Central memory CD8-positive, alpha-beta T cell (primary cell): Measurements from ENCODE around the gene SHF.

Experiments used
- ATAC-seq: fragments of 150-1000 bp; cut with Tn5 transposase; replicated peaks from 2 replicates; pipeline ENCODE4 v1.10.0; 2022; ENCODE audit warnings: mild to moderate bottlenecking, moderate FRiP score, moderate number of reproducible peaks; ENCODE audit not compliant: poor library complexity, severe bottlenecking; ENCODE audit errors: extremely low read depth
- DNase-seq, 2 donors: peaks; one replicate each; pipeline ENCODE4 v3.0.0; 2021; ENCODE audit warnings: low spot score in 2 of 2
- H3K27ac Mint-ChIP-seq: one replicate; pipeline ENCODE4 v1.8.0; 2022; ENCODE audit warnings: low read depth, mild to moderate bottlenecking, moderate library complexity, mixed read lengths
- H3K27me3 Mint-ChIP-seq: one replicate; pipeline ENCODE4 v1.8.0; 2022; ENCODE audit warnings: mixed read lengths
- H3K36me3 Mint-ChIP-seq: one replicate; pipeline ENCODE4 v1.8.0; 2022; ENCODE audit warnings: mild to moderate bottlenecking, moderate library complexity, mixed read lengths; ENCODE audit not compliant: insufficient read depth
- H3K4me1 Mint-ChIP-seq: one replicate; pipeline ENCODE4 v1.8.0; 2022; ENCODE audit warnings: mixed read lengths
- H3K4me3 Mint-ChIP-seq: one replicate; pipeline ENCODE4 v1.8.0; 2022; ENCODE audit warnings: mild to moderate bottlenecking, moderate library complexity, mixed read lengths
- H3K9me3 Mint-ChIP-seq: one replicate; pipeline ENCODE4 v1.8.0; 2022; ENCODE audit warnings: mixed read lengths

Gene SHF

DNA sequence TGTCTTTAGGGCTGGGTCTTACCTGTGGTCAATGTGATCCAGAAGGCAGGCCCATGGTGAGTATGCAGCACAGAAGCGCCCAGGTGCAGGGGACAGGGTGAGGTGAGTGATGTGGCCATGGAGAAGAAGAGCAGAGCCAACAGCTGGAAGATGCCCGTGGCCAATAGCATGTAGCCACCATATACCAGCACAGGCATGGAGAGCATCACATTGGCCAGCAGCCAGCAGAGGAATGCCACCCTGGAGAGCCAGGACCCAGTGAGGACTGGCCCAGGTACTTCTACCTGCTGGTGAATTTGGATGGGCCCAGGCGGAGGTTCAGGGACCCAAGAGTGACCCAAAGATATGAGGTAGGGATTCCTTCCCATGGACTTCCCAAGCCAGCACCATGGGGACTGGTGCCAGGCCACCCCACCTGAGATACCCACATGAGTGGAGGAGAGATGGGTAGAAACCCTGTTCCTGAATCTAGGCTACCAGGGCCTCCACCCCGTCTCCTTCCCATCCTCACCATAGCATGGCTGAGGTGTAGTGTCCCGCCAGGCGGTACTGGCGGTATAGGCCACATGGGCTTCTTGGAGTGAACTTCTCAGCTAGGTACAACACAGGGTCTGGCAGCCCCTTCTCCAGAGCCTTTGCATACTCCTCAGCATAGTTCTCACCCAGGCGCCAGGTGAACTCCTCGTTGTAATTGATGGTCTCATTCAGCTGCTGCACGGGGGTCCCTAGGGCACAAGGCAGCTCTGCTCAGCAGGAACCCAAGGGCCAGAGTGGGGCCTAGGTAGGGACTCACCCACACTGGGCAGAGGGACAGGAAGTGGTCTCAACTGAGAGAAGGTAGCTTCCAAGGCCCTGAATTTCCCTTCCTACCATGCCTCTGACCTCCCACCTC, 67.4 kb downstream of the SHF start:
- ATAC-seq, result no peak
- H3K27me3 Mint-ChIP-seq, result peaks cover 86% of the 10 kb centered on the region
- no peaks in the 10 kb centered on the region for H3K36me3 Mint-ChIP-seq

GRCh38 chr15:45118996-45119395, 68.8 kb downstream of the SHF start:
- DNase-seq (no peak), ATAC-seq (no peak)
- peaks cover 91% of the 10 kb centered on the region for H3K27me3 Mint-ChIP-seq
- no peak overlapping the region for H3K27ac Mint-ChIP-seq
- H3K36me3 Mint-ChIP-seq, result no peaks in the 10 kb centered on the region
- H3K4me3 Mint-ChIP-seq, result no peak overlapping the region
- no peaks in the 10 kb centered on the region for H3K9me3 Mint-ChIP-seq
- H3K4me1 Mint-ChIP-seq, result peaks cover 18% of the 10 kb centered on the region

More for the DNA sequence above, 67.4 kb downstream of the SHF start:
- H3K4me1 Mint-ChIP-seq, result peaks cover 16% of the 10 kb centered on the region
- H3K9me3 Mint-ChIP-seq, result no peaks in the 10 kb centered on the region
- no peak overlapping the region for H3K4me3 Mint-ChIP-seq
- no peak overlapping the region for H3K27ac Mint-ChIP-seq
- no peak for DNase-seq

DNA sequence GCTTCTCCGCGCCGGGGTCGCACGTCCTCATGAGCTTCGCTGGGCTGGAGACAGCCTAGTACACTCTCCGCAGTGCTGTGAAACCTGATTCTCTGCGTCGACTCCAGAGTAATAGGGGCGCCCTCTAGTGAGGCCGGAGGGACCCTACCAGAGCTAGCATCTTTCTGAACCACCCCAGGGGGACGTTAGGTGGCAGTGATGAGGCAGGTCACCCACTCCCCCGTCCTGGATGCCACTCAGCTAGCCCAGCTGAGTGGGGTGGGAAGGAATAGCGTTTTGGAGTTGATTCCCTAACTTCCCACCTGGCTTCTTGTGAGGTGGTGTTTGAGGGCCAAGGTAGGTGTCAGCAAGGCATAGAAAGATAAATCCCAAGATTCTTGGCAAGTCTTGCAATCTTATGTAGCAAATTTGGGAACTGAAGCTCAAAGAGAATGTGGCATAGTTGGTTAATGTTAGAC, 69.6 kb downstream of the SHF start:
- Mint-ChIP-seq H3K27ac (no peak overlapping the region), H3K4me1 (peaks cover 23% of the 10 kb centered on the region), H3K36me3 (no peaks in the 10 kb centered on the region), H3K4me3 (peak overlapping the region; percentile 65), H3K27me3 (peaks cover 96% of the 10 kb centered on the region), H3K9me3 (no peaks in the 10 kb centered on the region)
- ATAC-seq (peak; percentile 98), DNase-seq (peak; percentile 69 to 74)

- Mint-ChIP-seq H3K27ac (no peak overlapping the region), H3K36me3 (no peaks in the 10 kb centered on the region), H3K27me3 (peaks cover 96% of the 10 kb centered on the region), H3K4me1 (peaks cover 23% of the 10 kb centered on the region), H3K4me3 (peak overlapping the region; percentile 65), H3K9me3 (no peaks in the 10 kb centered on the region)
- DNase-seq, result no peak
- ATAC-seq, result peak; percentile 4
Measured at GRCh38 chr15:45117308-45118130, 70.2 kb downstream of the SHF start.
